ENCODE results near the gene ANKEF1. TPM values are rescaled to one million over a fixed set of nuclear protein-coding genes. Genes with fewer than 3 reads are reported as not detected.

ANKEF1 gene
- total and polyA plus RNA-seq, 7 donors = 0.52 to 2.7 (median 1.3) TPM

DNA sequence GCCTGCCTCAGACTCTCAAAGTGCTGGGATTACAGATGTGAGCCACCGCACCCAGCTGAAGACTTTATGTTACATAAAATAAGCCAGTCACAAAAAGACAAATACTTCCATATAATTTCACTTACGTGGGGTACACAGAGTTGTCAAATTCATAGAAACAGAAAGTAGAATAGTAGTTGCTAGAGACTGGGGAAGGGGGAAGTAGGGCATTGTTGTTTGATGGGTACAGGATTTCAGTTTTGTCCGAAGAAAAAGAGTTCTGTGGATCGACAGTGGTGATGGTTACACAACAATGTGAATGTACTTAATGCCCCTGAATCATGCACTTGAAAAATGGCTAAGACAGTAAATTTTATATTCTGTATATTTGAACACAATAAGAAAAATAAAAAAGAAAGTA lies 41.6 kb upstream of the ANKEF1 start:
- no peaks in the 10 kb centered on the region for H3K27me3 ChIP-seq (ENCODE audit: insufficient read depth in 3 of 3, low read length in 2 of 3)
- ATAC-seq (no peak), DNase-seq (no peak)
- intact Hi-C loops (cut with DNase I) = no loop called here
- no peak overlapping the region for H3K4me3 ChIP-seq
- no peaks in the 10 kb centered on the region for H3K4me1 ChIP-seq
- H3K36me3 ChIP-seq (ENCODE audit: insufficient read depth in 1 of 2, low read depth in 1 of 2) = no peaks in the 10 kb centered on the region
- H3K9me3 ChIP-seq = no peaks in the 10 kb centered on the region
- no peak overlapping the region for H3K27ac ChIP-seq
- TF ChIP-seq, protein P1, sequence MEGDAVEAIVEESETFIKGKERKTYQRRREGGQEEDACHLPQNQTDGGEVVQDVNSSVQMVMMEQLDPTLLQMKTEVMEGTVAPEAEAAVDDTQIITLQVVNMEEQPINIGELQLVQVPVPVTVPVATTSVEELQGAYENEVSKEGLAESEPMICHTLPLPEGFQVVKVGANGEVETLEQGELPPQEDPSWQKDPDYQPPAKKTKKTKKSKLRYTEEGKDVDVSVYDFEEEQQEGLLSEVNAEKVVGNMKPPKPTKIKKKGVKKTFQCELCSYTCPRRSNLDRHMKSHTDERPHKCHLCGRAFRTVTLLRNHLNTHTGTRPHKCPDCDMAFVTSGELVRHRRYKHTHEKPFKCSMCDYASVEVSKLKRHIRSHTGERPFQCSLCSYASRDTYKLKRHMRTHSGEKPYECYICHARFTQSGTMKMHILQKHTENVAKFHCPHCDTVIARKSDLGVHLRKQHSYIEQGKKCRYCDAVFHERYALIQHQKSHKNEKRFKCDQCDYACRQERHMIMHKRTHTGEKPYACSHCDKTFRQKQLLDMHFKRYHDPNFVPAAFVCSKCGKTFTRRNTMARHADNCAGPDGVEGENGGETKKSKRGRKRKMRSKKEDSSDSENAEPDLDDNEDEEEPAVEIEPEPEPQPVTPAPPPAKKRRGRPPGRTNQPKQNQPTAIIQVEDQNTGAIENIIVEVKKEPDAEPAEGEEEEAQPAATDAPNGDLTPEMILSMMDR (IDR thresholded peaks at IDR 0.05) = no peak
- WGBS, 3 donors = 89 to 92% (median 92%) methylated on average over 4 of the region's 4 CpGs

DNA sequence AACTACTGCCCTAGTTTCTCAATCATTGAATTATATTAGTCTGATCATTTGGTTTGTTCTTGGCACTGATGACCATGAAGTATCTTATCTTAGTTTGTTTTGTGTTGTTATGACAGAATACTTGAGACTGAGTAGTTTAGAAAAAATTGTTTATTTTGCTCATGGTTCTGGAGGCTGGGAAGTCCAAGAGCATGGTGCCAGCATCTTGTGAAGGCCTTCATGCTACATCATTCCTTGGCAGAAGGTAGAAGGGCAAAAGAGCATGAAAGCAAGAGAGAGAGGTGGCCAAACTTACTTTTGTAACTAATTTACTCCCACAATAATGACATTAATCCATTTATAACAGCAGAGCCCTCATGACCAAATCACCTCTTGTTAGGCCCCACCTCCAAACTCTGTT lies 40.1 kb upstream of the ANKEF1 start:
- Histone ChIP-seq H3K4me1 (no peaks in the 10 kb centered on the region), H3K4me3 (no peak overlapping the region), H3K9me3 (no peaks in the 10 kb centered on the region), H3K36me3 (ENCODE audit: insufficient read depth in 1 of 2, low read depth in 1 of 2) (no peaks in the 10 kb centered on the region), H3K27ac (no peak overlapping the region), H3K27me3 (ENCODE audit: insufficient read depth in 3 of 3, low read length in 2 of 3) (no peaks in the 10 kb centered on the region)
- TF ChIP-seq, protein P1 (IDR thresholded peaks at IDR 0.05) = no peak
- intact Hi-C loops (cut with DNase I) = no loop called here
- no peak for DNase-seq
- no peak for ATAC-seq

DNA sequence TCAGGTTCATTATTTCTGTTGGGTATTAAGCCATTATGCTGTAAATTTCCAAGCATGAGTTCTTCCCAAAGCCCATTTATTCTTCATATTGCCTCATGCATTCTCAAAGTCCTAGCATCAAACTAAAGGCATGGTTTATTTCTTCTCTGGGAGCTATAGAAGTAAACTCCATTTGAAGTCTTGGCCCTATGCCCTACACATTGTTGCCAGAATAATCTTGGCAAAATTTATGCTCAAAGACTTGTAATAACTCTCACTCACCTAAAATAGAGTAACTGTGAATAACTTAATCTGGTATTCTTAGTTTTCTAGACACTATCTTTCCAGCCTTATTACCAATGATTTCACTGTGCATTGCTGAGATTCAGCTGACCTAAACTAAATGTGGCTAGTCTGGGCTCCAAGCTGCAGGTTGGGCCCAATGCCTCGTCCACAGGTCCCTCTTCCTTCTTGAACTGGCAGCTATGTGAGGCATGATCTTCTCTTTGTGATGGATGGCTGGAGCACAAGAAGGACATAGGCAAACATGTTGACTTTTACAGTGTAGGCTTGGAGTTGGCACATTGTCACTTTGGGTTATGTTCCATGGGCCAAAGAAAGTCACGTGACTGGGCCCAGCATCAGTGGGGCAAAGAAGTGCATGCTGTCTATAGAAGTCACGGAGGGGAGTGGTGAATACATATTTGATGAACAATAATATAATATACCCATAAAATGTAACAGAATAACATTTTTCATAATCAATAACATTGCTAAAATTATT lies 39.1 kb upstream of the ANKEF1 start:
- intact Hi-C loops (cut with DNase I) = no loop called here
- no peaks in the 10 kb centered on the region for H3K27me3 ChIP-seq (ENCODE audit: insufficient read depth in 3 of 3, low read length in 2 of 3)
- H3K9me3 ChIP-seq = no peaks in the 10 kb centered on the region
- H3K27ac ChIP-seq = no peak overlapping the region
- TF ChIP-seq, protein P1 (IDR thresholded peaks at IDR 0.05) = no peak
- DNase-seq (no peak), ATAC-seq (no peak)
- no peaks in the 10 kb centered on the region for H3K36me3 ChIP-seq (ENCODE audit: insufficient read depth in 1 of 2, low read depth in 1 of 2)
- no peak overlapping the region for H3K4me3 ChIP-seq
- WGBS, 3 donors = 73 to 83% (median 83%) methylated on average over 3 of the region's 3 CpGs
- H3K4me1 ChIP-seq = no peaks in the 10 kb centered on the region

DNA sequence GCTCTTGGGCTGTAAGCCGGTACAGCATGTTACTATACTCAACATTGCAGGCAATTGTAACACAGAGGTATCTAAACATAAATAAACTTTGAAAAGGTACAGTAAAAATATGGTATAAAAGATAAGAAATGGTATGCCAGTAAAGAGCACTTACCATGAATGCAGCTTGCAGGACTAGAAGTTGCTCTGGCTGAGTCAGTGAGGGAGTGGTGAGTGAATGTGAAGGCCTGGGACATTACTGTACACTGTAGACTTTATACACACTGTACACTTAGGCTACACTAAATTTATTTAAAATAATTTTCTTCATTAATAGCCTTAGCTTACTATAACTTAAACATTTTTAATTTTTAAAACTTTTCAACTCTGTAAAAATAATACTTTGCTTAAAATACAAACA lies 37.8 kb upstream of the ANKEF1 start:
- Histone ChIP-seq H3K36me3 (ENCODE audit: insufficient read depth in 1 of 2, low read depth in 1 of 2) (no peaks in the 10 kb centered on the region), H3K27ac (no peak overlapping the region), H3K4me1 (no peaks in the 10 kb centered on the region), H3K27me3 (ENCODE audit: insufficient read depth in 3 of 3, low read length in 2 of 3) (no peaks in the 10 kb centered on the region), H3K9me3 (no peaks in the 10 kb centered on the region), H3K4me3 (no peak overlapping the region)
- TF ChIP-seq, protein P1 (IDR thresholded peaks at IDR 0.05) = no peak
- ATAC-seq (no peak), DNase-seq (no peak)
- intact Hi-C loops (cut with DNase I) = no loop called here
- WGBS, 3 donors = 97 to 98% (median 97%) methylated on average over 1 of the region's 1 CpG

DNA sequence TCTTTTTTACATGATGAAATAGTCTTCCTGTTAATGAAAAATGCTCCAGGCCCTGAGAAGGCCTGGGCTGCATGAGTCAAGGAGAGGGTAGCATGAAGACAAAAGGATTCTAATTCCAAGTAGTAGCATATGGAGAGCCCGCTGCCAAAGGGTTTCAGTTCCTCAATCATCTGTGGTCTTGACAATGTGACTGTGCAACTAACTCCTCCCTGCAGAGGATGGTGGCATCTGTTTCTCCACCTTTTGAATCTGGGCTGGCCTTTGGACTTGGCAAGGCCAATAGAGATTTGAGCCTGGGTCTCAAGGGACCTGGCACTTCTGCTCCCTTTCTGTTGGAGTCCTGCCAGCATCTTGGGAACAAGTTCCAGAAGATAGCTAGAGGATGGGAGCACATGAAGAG lies 35.1 kb upstream of the ANKEF1 start:
- Histone ChIP-seq H3K36me3 (ENCODE audit: insufficient read depth in 1 of 2, low read depth in 1 of 2) (no peaks in the 10 kb centered on the region), H3K4me1 (no peaks in the 10 kb centered on the region), H3K4me3 (no peak overlapping the region), H3K27me3 (ENCODE audit: insufficient read depth in 3 of 3, low read length in 2 of 3) (no peaks in the 10 kb centered on the region), H3K27ac (no peak overlapping the region), H3K9me3 (no peaks in the 10 kb centered on the region)
- intact Hi-C loops (cut with DNase I) = no loop called here
- WGBS, 3 donors = 76 to 85% (median 79%) methylated on average over 1 of the region's 1 CpG
- DNase-seq (no peak), ATAC-seq (no peak)
- TF ChIP-seq, protein P1 (IDR thresholded peaks at IDR 0.05) = no peak

All from psoas muscle (tissue), 8 donors.